ENCODE data around the gene DNER.
A peak's percentile ranks its signal among the peaks of the same experiment; 100 is the strongest.

DNER gene

DNA sequence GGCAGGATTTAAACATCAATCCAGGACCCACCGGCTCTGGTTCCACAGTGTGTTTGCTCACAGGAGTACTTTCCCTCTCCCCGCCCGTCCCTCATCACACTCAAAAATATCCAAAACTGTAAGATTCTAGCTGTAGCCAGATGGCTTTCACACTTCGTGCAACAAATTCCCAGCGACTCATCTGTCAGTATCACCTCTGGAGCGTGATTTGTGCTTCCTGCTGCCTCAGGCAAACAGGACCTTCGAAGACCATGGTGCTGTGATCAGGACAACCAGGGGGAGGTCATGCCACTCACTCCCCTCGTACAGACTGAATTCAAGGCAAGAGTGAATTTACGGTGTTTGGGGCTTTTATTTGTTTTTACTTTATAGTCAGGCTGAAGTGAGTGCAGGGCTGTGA is 288.8 kb downstream of the DNER start:
- DNase-seq, result no peak

DNA sequence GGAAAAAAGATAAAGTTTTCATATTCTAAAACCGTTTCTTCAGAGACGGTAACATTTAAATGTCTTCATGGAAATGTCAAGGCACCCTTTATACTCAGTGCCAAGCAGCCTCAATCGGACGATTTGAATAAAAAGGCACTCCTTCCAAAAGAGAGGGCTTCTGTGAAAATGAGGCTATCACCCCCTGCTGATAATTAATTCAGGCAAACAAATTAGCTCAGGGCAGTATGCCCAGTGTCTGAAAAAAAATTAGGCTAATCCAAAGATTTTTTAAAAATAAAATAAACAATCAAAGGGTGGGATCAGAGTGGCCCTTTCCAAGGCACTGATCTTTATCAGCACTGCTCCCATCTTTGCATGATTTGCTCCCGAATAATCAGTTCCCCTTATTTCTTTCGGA is 292.3 kb downstream of the DNER start:
- no peak for DNase-seq

DNA sequence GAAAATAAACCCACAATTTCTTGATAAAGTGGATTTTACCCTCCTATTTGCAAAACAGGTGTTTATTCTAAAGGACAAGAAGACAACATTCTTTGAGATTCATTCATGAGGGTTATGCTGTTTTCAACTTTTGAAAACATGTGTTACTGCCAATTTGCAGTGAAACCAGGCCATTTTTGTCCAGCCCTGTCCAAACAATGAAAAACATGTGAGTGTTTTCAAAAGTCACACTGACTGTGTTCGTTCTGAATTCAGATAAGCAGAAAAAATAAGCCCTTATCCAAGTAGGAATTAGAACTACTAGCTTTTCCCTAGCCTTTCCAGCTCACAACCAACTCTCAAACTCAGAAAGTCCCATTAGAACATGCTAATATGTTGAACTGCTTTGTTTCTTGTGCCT is 295.2 kb downstream of the DNER start:
- DNase-seq, result no peak

DNA sequence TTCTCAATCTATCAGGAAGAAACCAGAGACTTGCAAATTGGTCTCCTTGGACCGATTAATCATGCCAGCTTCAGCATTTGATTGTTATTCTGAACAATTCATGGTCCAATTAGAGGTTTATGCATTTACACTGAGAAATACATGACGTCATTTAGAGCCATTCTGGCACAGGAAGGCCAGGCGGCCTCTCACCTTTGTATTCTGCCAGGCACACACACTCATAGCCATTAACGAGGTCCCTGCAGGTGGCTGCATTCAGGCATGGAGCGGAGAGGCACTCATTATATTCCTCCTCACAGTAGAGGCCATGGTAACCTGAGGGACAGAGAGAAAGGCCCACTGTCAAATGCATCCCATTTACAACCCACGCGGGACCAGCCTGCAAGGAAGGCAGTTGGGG is 296.4 kb downstream of the DNER start:
- DNase-seq, result peak; percentile 93

DNA sequence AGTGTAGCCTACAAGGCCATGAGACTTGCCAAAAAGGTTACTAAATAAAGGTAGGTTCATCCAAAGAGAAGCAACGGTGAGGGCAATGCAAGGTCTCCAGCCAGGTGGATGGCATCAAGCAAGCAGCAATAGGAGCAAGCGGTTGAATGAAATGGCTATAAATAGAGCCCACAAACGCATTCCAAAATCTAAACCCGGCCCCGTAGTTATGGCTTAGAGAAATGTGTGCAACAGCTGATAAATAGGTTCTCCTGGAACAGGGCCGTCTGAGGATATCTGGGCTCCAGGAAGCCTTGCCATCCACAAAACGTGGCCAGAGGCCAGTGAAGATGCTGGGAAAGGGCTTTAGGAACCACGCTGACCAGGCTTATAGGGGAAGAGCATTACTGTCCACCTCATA is 297.2 kb downstream of the DNER start:
- no peak for DNase-seq

DNA sequence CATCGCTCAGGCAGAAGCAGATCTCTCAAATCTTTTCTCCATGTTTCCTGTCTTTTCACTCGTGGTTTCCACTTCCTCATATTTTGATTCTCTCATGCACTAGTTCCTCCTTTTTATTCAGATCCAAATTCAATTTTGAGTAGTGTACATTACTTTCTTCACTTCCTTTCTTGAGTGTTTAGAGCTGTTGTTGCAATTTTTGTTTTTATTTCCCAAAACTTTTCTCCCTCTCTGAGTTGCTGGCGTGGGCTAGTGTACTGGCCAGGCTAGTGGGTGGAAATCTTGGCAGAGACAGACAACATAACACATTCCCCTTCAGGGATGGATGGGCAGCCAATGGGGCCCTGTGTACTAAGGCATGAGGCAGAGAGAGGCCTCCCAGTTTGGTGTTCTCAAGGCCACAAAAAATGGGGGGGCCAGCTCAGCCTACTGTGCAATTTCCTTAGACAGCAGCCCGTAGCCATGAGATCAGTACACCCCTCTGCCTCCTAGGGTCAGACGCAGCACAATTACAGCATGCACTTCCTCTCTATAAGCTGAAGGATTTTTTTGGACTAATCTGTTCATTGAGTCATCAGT is 298.1 kb downstream of the DNER start:
- DNase-seq, result no peak

DNA sequence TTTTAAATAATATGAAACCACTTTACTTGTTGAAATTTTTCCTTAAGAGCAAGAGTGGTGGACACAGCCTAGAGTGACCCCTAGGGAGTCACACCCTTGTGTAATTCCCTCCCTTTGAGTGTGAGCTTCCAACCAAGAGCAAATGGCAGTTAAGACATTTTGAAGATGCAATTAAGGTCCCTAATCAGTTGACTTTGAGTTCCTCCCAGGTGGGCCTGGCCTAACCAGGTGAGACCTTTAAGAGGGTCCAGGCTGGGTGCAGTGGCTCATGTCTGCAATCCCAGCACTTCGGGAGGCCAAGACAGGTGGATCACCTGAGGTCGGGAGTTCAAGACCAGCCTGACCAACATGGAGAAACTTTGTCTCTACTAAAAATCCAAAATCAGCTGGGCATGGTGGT is 299.7 kb downstream of the DNER start:
- DNase-seq, result no peak

DNA sequence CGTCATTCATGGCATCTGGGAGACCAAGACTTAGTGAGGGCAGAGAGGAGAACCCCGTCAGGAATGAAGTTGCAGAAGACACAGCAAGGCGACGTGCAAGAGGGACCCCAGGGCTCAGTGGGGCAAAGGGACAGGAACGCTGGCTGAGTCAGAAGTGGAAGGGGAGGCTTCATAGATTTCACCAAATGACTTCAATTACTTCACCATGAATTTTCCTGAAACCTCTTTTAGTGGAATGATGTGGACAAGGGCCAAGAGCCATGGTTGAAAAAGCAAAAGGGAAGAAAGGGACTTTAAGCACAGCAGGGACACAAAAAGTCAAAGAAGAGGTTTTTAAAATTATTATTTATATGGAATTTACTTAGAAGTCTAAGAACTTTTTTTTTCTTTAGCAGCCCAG is 301.7 kb downstream of the DNER start:
- no peak for DNase-seq

DNA sequence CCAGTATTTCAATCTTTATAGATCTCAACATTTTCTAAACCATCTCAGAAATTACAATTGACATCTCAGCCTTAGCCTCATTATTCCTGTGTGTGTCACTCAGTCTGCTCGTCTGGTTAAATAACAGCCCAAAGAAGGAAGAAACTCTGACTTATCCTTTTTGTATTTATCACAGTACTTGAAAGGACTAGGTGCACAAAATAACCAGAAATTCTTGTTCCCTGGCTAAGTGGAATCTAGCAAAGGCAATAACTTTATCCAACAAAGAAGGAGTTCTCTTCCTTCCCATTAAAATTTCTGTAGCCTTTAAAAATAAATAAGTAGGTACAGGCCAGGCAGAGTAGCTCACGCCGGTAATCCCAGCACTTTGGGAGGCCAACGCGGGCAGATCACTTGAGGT is 303.4 kb downstream of the DNER start:
- no peak for DNase-seq

DNA sequence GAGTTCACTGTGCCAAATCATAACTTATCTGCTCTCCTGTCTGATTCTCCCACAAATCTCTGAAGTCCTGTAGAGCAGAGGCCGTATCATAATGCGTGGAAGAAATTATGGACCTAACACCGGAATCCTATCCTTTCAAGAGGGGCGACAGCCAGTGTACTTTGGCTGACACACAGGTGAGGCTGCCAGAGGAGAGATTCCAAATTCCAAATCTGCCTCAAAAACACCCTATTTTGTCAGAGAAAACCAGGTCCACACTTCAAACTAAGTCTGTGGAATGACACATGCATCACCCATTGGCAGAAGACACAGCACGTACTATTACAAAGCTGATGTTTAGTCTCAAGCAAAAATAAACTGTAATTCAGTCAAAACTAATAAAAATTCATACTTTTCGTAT is 304.1 kb downstream of the DNER start:
- DNase-seq, result no peak

DNA sequence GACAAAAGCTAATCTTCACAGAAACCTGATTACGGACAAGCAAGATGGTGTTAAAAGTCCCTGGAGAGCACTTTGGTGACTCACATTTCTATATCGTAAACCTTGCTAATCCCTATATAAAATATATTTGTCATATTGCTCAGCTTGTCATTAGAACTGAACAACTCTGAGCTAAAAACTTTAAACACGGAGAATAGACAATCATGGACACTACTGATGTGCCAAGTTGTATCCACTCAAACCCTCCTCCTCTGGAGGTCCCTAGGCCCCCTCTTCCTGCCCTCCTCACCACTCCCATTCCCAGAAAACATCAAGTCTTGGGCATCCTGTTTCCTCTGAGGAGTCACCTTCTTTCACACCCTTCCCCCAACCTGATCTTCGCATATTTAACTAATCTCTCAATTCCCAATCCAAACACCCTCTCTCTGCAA is 304.6 kb downstream of the DNER start:
- DNase-seq, result no peak

DNA sequence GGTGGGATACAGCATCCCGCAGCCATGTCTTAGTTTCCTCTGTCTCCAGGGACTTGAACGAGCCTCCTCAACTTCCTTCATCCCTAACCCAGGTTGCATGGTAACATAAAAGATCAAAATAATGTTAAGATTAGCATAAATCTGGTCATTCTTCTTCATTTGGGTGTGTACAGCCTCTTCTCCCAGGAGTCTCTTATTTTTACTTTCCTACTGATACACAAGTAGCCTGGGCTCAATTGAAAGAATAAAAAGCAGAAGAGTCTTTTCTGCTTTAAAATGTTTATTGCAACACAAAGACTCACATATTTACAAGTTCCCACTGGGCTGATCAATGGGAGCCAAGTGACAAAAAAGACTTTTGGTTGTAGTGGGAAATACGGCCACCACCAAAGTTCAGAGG is 305.4 kb downstream of the DNER start:
- no peak for DNase-seq

DNA sequence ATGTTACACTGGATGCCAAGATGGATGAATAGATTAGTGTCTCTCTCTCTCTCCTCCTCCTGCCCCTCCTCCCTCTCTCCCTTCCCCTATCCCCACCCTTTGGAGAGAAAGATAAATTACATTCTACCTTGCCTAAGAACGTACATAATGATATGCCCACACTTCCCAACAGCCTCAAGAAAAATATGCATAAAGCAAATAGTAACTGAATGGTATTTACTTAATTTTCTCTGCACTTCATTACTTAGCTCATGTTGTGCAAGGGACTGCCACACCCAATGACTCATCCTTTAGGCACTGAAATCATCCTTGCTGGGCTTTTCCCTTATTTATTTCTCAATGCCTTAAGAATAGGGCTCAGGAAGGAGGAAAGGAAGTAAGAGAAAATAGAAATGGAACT is 306.0 kb downstream of the DNER start:
- DNase-seq, result no peak

DNA sequence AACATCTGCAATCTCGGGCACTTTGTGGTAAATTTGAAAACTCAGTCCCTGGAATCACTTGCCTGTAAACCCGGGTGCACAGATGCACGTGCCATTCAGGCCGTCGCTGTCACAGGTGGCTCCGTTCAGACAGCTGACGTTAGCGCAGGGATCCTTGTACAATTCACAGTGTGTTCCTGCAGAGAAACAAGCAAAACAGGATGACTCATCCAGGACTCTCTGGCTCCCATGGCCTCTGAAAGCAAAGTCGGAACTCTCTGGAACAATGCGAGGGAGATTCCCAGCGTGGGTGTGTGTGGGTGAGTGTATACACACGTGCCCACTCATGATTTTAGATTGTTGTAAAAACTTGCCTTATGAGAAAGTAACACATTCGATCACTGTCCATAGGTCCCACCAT is 307.2 kb downstream of the DNER start:
- peak; percentile 24 for DNase-seq

DNA sequence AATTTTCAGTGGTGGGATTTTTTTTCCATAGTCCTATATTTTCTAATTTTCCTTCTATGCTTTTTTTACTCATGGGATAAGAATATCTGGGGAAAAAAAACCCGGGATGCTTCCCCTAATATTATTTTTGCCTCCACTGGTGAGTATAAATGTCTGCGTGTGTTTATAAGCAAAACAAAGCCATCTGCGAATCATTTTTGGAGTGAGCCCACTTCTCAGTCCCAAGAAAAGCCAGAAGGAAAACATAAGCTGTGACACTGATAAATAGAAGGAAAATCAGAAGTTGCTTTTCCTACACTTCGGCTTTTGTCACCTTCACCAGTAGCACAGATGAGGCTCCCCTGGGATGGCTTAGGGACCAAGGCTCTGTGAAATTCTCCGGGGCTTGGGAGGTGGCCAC is 308.6 kb downstream of the DNER start:
- no peak for DNase-seq

DNA sequence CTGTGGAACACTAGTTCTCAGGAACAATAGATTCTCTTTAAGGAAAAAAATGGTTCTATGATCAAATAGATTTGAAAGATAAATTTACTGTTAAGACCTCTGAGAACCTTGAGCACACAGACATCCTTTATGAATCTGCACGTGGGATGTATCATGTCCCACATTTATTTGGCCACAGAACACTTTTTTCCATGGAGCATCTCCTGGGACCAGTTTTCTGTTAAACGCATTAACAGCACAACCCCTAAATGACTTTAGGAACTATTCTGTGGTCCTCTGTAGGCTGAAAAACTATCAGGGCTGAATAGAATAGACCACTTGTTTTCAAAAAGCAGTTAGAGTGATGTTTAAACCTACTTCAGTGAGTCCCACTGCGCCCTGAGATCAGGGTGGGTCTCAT is 311.1 kb downstream of the DNER start:
- no peak for DNase-seq

DNA sequence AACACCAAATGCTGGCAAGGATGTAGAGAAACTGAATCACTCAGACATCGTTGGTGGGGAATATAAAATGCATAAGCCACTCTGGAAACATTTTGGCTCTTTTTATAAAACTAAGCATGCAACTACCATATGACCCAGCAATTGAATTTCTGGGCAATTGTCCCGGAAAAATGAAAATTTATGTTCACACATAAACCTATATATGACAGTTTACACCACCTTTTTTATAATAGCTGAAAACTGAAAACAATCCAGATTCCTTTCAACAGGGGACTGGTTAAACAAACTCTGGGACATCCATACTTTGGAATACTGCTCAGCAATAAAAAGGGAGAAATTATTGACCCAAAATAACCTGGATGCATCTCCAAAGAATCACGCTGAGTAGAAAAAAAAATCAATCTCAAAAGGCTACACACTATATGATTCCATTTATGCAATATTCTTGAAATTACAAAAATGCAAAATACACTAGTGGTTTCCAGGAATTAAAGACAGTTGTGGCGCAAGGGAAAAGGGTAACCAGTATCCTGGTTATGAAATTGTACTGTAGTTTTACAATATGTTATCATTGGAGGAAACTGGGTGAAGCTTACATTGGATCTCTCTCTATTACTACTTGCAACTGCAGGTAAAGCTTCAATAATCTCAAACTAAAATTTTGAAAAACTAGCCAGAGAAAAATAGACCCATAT is 313.0 kb downstream of the DNER start:
- no peak for DNase-seq

DNA sequence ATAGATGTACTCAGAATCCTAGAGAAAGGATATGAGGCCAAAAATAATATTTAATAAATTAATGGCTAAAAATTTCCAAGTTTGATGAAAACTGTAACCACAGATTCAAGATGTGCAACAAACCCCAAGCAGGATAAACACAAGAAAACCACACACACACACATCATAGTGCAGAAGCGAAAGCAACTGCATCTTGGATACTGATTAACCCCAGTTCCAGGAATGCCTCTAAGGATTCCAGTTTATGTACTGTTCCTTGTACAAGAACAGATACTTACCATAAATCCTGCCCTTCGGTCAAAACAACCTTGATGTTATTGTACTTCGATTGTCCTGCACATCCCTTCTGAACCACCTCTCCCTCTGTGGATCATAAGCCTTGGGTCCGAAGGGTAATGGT is 320.4 kb downstream of the DNER start:
- DNase-seq, result no peak

DNA sequence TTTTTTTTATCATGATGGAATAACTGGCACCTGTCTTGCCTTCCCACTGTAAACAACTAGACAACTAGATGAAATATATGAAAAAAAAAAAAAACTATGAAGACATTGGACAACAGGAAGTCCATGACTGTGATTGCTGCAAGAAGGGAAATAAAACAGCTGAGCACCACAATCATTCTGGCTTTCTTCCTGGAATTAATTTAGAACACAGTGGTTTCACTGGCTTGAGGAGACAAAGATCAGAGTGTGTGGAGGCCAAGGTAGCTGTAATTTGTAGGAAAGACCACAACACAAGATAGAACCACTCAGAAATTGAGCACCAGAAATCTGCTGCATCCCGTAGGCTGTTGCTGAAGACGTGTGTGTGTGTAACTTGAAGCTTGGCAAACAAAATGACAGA is 322.2 kb downstream of the DNER start:
- no peak for DNase-seq

DNA sequence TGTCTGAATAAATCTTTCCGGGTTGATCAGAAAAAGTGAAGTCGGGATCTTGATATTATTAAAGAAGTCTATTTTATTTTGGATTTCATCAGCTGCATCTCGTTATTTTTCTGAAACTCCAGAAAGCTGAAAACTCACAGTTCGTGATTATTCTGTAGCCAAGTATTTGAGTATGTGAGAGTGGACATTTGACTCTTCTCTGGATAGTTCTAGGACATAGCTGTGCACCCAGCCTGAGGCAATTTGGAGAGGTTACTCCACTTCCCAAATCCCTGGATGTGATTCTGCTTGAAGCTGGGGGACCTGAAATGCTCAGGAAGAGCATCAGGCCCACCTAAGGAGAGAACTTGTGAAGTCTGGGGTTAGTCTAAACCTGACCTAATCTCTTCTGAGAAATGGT is 325.6 kb downstream of the DNER start:
- DNase-seq, result no peak

DNA sequence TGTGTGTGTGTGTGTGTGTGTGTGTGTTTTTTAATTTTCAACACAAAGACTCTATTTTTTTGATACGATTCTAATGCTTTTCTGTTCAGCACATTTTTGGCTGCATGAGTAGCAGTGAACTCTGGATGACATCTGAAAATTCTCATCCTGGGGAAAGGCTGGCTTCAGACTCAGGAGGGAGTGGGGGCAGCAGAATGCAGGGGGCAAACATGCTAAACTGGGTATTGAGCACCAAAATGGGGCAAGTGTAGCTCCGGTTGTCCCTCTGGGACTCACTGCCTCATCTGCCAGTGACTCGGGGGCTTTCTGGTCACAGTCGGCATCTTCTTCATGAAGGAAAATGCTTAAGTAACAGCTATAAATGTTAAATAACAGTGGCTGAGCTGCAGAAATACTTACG is 326.5 kb downstream of the DNER start:
- no peak for DNase-seq

DNA sequence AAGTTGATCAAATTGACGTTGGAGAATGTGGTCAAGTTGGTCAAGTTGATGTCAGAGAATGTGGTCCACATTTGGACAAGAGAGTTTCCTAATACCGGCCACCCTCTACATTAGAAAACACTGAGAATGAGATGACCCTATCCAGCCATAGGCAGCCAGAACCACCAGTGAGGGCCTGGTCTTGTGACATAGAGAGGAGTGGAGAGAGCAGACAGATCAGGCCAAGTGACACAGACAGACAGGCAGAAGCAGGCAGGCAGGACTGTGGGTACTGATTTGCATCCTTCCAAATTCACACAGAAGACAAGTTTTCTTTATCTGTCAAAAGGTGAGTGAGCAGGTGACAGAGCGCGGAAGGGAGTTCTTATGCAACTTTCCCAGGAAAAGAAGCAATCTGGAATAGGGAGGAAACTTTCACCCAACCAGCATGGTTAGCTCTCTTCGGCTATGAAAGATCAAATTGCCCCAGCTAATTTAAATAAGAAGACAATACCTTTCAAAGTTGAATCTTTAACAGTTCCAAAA is 334.2 kb downstream of the DNER start:
- no peak for DNase-seq

DNA sequence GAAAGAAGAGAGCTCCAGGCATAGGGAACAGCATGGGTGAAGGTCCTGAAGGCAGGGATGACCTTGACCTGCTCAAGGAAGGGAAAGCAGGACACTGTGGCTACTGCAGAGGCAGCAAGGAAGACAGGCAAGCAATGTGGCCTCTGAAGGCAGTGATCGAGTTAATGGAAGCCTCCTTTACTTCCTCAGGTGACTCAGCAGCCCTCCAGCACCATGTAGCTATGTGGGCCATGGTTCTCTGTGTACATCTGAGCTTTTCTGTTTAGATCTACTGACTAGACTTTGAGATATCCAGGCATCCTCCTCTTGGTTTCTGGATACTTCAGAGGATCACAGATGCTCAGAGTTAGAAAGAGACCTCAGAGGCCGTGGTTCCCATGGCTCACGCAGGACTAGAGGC is 336.0 kb downstream of the DNER start:
- DNase-seq, result no peak

DNA sequence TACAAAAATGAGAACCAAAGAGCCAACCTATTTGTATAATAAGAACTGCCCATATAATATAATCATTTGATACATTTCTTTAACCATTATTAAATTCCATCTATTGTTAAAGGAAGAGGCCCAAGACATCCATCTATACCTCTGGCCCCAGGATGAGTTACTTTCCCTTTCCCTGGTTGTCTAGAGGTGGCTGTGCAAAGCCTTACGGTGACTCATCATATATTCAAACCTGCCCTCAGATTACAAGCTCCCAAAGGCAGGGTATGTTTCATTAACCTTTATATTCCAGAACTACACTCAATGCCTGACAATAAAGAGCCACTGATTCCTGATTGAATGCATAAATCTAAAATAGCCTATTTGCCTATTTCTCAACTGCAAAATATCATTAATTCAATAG is 337.5 kb downstream of the DNER start:
- no peak for DNase-seq

DNA sequence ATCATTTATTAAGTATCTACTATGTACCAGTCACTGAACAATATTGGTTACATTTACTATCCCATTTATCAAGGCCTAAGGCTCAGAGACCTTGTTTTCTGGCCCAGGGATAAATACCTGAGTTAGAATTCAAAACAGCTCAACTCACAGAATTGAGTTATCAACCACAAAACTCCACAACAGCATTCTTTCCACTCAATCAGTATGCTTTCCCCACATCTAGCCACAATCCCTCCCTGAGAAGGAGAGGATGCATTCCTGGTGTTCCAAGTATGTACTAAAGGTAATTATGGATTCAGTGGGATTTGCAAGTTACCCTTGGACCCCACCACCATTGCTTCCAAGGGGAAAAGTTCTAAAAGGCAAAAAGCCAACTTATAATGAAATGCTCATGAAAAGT is 339.1 kb downstream of the DNER start:
- DNase-seq, result no peak

All from NCI-H774 (cell line).